Right hindlimb (tissue), 1 donor: ENCODE results near the gene CEACAM3.

ENCODE experiments used
- DNase-seq: peaks from one replicate; pipeline ENCODE4 v3.0.0-alpha.2; 2018

The CEACAM3 gene

GRCh38 chr19:41847351-41848105, 51.1 kb downstream of the CEACAM3 start:
- DNase-seq: no peak

GRCh38 chr19:41848666-41849065, 52.3 kb downstream of the CEACAM3 start:
- DNase-seq: no peak

- DNase-seq: no peak
These were observed 52.7 kb downstream of the CEACAM3 start for GRCh38 chr19:41849067-41849466.

GRCh38 chr19:41850381-41850780, 54.0 kb downstream of the CEACAM3 start:
- no peak for DNase-seq

GRCh38 chr19:41851456-41851855, 55.1 kb downstream of the CEACAM3 start:
- DNase-seq: no peak

- no peak for DNase-seq
These were observed 57.0 kb downstream of the CEACAM3 start for GRCh38 chr19:41853344-41853743.

GRCh38 chr19:41853768-41854167, 57.4 kb downstream of the CEACAM3 start:
- no peak for DNase-seq

GRCh38 chr19:41859213-41859617, 62.8 kb downstream of the CEACAM3 start:
- no peak for DNase-seq

- peak; percentile 100 for DNase-seq
These were observed 63.4 kb downstream of the CEACAM3 start, which contains the start of gene RPS19 for GRCh38 chr19:41859618-41860418. Gene RPS19, plus strand, starts transcription at chr19:41860255. Its CDS starts 520 bp downstream, at chr19:41860775.

- DNase-seq: peak; percentile 47
These were observed 64.2 kb downstream of the CEACAM3 start for GRCh38 chr19:41860419-41861115.
